ENCODE measurements around the gene LINGO3. TPM values are rescaled to one million over a fixed set of nuclear protein-coding genes. Genes with fewer than 3 reads are reported as not detected.

Gene LINGO3
- total RNA-seq, 2 experiments from 2014 or later, result 0.35 to 0.44 TPM

GRCh38 chr19:2266183-2266993 is 41.6 kb downstream of the LINGO3 start:
- Mint-ChIP-seq H3K27me3 (no peaks in the 10 kb centered on the region), H3K4me3 (no peak overlapping the region), H3K27ac (peak overlapping the region; percentile 77), H3K9me3 (no peaks in the 10 kb centered on the region), H3K4me1 (peaks cover 17% of the 10 kb centered on the region), H3K36me3 (ENCODE audit: low read depth) (peaks cover 3% of the 10 kb centered on the region)
- ChIA-PET CTCF (interaction anchor here (0.7 to 2.0 kb wide), 3 partner anchors 18 to 31 kb away, joined by 3 to 4 read pairs (median 3); partner anchors contain the start of genes AMH and PLEKHJ1), POLR2A (interaction anchor here (0.6 kb wide), 1 partner anchor 1373 kb away, joined by 3 read pairs; the partner anchor contains the start of gene RNU6-9)
- DNase-seq, result no peak

GRCh38 chr19:2261438-2262172 is 46.3 kb downstream of the LINGO3 start:
- Mint-ChIP-seq H3K4me1 (peaks cover 39% of the 10 kb centered on the region), H3K36me3 (ENCODE audit: low read depth) (peaks cover 1% of the 10 kb centered on the region), H3K4me3 (no peak overlapping the region), H3K9me3 (no peaks in the 10 kb centered on the region), H3K27ac (peak overlapping the region; percentile 71), H3K27me3 (no peaks in the 10 kb centered on the region)
- CTCF ChIA-PET, result interaction anchor here (0.6 to 4.3 kb wide), 9 partner anchors 9 to 231 kb away, joined by 3 to 34 read pairs (median 4); partner anchors contain the start of genes AMH and PLEKHJ1
- POLR2A ChIA-PET, result interaction anchor here (0.6 kb wide), 1 partner anchor 161 kb away, joined by 3 read pairs; no protein-coding TSS in a partner anchor
- peak; percentile 61 for DNase-seq

DNA sequence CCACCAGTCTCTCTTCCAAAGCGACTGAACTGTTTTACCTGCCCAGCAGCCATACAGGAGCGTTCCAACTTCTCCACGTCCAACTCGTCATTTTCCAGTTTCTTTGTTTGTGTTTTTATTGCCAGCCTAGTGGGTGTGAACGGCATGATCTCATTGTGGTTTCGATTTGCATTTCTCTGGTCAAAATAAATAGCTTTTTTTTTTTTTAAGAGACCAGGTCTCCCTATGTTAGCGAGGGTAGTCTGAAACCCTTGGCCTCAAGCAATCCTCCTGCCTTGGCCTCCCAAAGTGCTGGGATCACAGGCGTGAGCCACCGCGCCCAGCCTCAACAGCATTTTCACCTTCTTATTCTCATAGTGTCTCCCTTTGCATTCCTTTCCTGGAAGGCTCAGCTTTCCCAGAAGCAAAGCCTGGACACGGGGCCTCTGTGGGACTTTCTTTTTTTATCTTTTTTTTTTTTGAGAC is 47.6 kb downstream of the LINGO3 start:
- Mint-ChIP-seq H3K4me1 (peaks cover 34% of the 10 kb centered on the region), H3K36me3 (ENCODE audit: low read depth) (peaks cover 1% of the 10 kb centered on the region), H3K27ac (peak overlapping the region; percentile 78), H3K4me3 (no peak overlapping the region), H3K9me3 (no peaks in the 10 kb centered on the region), H3K27me3 (no peaks in the 10 kb centered on the region)
- ChIA-PET CTCF (interaction anchor here (0.7 to 4.3 kb wide), 4 partner anchors 14 to 27 kb away, joined by 3 to 34 read pairs (median 6); partner anchors contain the start of gene PLEKHJ1), POLR2A (interaction anchor here (0.5 kb wide), 1 partner anchor 351 kb away, joined by 3 read pairs; no protein-coding TSS in a partner anchor)
- DNase-seq, result no peak

DNA sequence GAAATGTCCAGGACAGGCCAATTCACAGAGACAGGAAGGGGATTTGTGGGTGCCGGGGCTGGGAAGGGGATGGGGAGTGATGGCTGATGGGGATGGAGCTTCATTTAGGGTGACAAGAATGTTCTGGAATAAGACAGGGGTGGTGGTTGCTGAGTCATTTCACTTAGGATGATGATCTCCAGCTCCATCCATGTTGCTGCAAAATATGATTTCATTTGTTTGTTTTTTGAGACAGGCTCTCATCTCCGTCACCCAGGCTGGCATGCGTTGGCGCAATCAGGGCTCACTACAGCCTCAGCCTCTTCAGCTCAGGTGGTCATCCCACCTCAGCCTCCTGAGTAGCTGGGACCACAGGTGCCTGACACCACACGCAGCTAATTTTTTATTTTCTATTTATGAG is 48.6 kb downstream of the LINGO3 start:
- peaks cover 34% of the 10 kb centered on the region for H3K4me1 Mint-ChIP-seq
- peak; percentile 35 for DNase-seq
- no peaks in the 10 kb centered on the region for H3K27me3 Mint-ChIP-seq
- H3K4me3 Mint-ChIP-seq, result no peak overlapping the region
- ChIA-PET POLR2A (interaction anchor here (0.6 to 0.7 kb wide), 2 partner anchors 15 to 43 kb away, joined by 4 to 5 read pairs; no protein-coding TSS in a partner anchor), CTCF (interaction anchor here (0.7 to 4.3 kb wide), 4 partner anchors 15 to 23 kb away, joined by 3 to 34 read pairs (median 6); partner anchors contain the start of gene PLEKHJ1)
- H3K36me3 Mint-ChIP-seq (ENCODE audit: low read depth), result peaks cover 1% of the 10 kb centered on the region
- H3K27ac Mint-ChIP-seq, result peak overlapping the region; percentile 95
- no peaks in the 10 kb centered on the region for H3K9me3 Mint-ChIP-seq

Other genes starting within 250 kb of the LINGO3 start
- gene MOB3A, start 211.8 kb downstream of the LINGO3 start, total RNA-seq, result 100 to 1,000 TPM; 217 to 239 TPM
- 1 to 10 TPM; 7.5 to 9.9 TPM for gene IZUMO4, start 211.2 kb downstream of the LINGO3 start, total RNA-seq
- 10 to 100 TPM; 95.7 to 95.8 TPM for gene AP3D1, start 156.6 kb downstream of the LINGO3 start, total RNA-seq
- gene DOT1L, start 144.2 kb downstream of the LINGO3 start, total RNA-seq, result 10 to 100 TPM; 62.3 to 66.2 TPM
- 10 to 100 TPM; 56.2 to 71.9 TPM for gene PLEKHJ1, start 71.8 kb downstream of the LINGO3 start, total RNA-seq
- 100 to 1,000 TPM; 142 to 151 TPM for gene SF3A2, start 71.3 kb downstream of the LINGO3 start, total RNA-seq
- 1 to 10 TPM; 5.2 to 9.2 TPM for gene AMH, start 58.8 kb downstream of the LINGO3 start, total RNA-seq
- under 1 TPM in 1 of 2 experiments, not detected in 1; 0.27 TPM for gene JSRP1, start 51.7 kb downstream of the LINGO3 start, total RNA-seq
- under 1 TPM; 0.17 to 0.25 TPM for gene PEAK3, start 26.0 kb downstream of the LINGO3 start, total RNA-seq
- 100 to 1,000 TPM; 105 to 114 TPM for gene LSM7, start 20.4 kb upstream of the LINGO3 start, total RNA-seq
- gene SPPL2B, start 20.5 kb upstream of the LINGO3 start, total RNA-seq, result 10 to 100 TPM; 69.9 to 96.6 TPM
- not detected for gene TMPRSS9, start 52.1 kb upstream of the LINGO3 start, total RNA-seq
- gene TIMM13, start 119.4 kb upstream of the LINGO3 start, total RNA-seq, result 10 to 100 TPM; 49.0 to 66.4 TPM
- gene LMNB2, start 148.8 kb upstream of the LINGO3 start, total RNA-seq, result 100 to 1,000 TPM; 101 to 113 TPM
- gene GADD45B, start 168.0 kb upstream of the LINGO3 start, total RNA-seq, result 10 to 100 TPM; 31.2 to 39.2 TPM